IPS-18a (cell line): ENCODE results near the gene NUP43.
"Not testable (repeated sequence)": the region's sequence is repeated elsewhere in the genome, so short reads cannot be mapped to it uniquely, and the experiment has no call there.

Experiments
- H3K27ac ChIP-seq: one replicate; pipeline ENCODE4 v1.5.1; 2013; ENCODE audit warnings: low read length
- H3K27me3 ChIP-seq: one replicate; pipeline ENCODE4 v1.6.1; 2013; ENCODE audit warnings: mild to moderate bottlenecking, low read length; ENCODE audit not compliant: control insufficient read depth, insufficient read depth
- H3K36me3 ChIP-seq: one replicate; pipeline ENCODE4 v1.6.1; 2013; ENCODE audit warnings: low read depth, low read length; ENCODE audit not compliant: control insufficient read depth
- H3K4me1 ChIP-seq: one replicate; pipeline ENCODE4 v1.6.1; 2013; ENCODE audit warnings: low read depth, low read length; ENCODE audit not compliant: control insufficient read depth
- H3K4me3 ChIP-seq: one replicate; pipeline ENCODE4 v1.5.1; 2013; ENCODE audit warnings: low read length
- H3K9ac ChIP-seq: one replicate; pipeline ENCODE4 v1.6.1; 2013; ENCODE audit warnings: mild to moderate bottlenecking, low read length, moderate library complexity
- H3K9me3 ChIP-seq: one replicate; pipeline ENCODE4 v1.6.1; 2013; ENCODE audit warnings: low read depth, low read length; ENCODE audit not compliant: control insufficient read depth

The NUP43 gene

GRCh38 chr6:149681845-149682244 is 64.5 kb downstream of the NUP43 start:
- H3K27ac ChIP-seq, H3K9ac ChIP-seq, H3K9me3 ChIP-seq, H3K4me3 ChIP-seq, H3K27me3 ChIP-seq, H3K4me1 ChIP-seq: not testable (repeated sequence)
- peaks cover 31% of the 10 kb centered on the region for H3K36me3 ChIP-seq

- no peaks in the 10 kb centered on the region for H3K9me3 ChIP-seq
- no peak overlapping the region for H3K9ac ChIP-seq
- no peak overlapping the region for H3K27ac ChIP-seq
- peaks cover 36% of the 10 kb centered on the region for H3K36me3 ChIP-seq
- H3K4me3 ChIP-seq: no peak overlapping the region
- H3K4me1 ChIP-seq: no peaks in the 10 kb centered on the region
- no peaks in the 10 kb centered on the region for H3K27me3 ChIP-seq
Observed at GRCh38 chr6:149681209-149681608, 65.1 kb downstream of the NUP43 start.

GRCh38 chr6:149680503-149680902 is 65.8 kb downstream of the NUP43 start:
- no peaks in the 10 kb centered on the region for H3K27me3 ChIP-seq
- no peak overlapping the region for H3K4me3 ChIP-seq
- no peak overlapping the region for H3K27ac ChIP-seq
- H3K9ac ChIP-seq: no peak overlapping the region
- H3K9me3 ChIP-seq: no peaks in the 10 kb centered on the region
- H3K36me3 ChIP-seq: peaks cover 43% of the 10 kb centered on the region
- no peaks in the 10 kb centered on the region for H3K4me1 ChIP-seq
